Vagina (tissue), 2 donors: ENCODE results near the gene TSPAN15. TPM values are rescaled to one million over a fixed set of nuclear protein-coding genes. Genes with fewer than 3 reads are reported as not detected.

Experiments
- DNase-seq, 2 donors: peaks; one replicate each; pipeline ENCODE4 v3.0.0-alpha.2; 2017; ENCODE audit errors: extremely low spot score in 2 of 2
- H3K27ac ChIP-seq: fragments of 200-600 bp; sonication (generic); one replicate; pipeline ENCODE4 v1.5.1; 2019
- H3K27me3 ChIP-seq: fragments of 200-600 bp; sonication (generic); one replicate; pipeline ENCODE4 v1.5.1; 2019
- H3K36me3 ChIP-seq, 2 donors: fragments of 200-600 bp; sonication (generic); one replicate each; pipeline ENCODE4 v1.5.1; 2017 to 2019
- H3K4me1 ChIP-seq: fragments of 200-600 bp; sonication (generic); one replicate; pipeline ENCODE4 v1.5.1; 2019
- H3K4me3 ChIP-seq, 2 donors: fragments of 200-600 bp; sonication (generic); 1 replicate in 1 of 2; 2 replicates in 1 of 2; pipeline ENCODE4 v1.5.1; 2016 to 2019
- H3K9me3 ChIP-seq: fragments of 200-600 bp; sonication (generic); one replicate; pipeline ENCODE4 v1.5.1; 2019
- CTCF ChIP-seq, 3 experiments: fragments of 450-650 bp in 2 of 3; fragments of 200-600 bp in 1 of 3; sonication (generic) in 1 of 3; IDR thresholded peaks; one replicate each; pipeline ENCODE4 v1.5.1; 2017 to 2019; ENCODE audit warnings: antibody characterized with exemption in 3 of 3, mild to moderate bottlenecking in 2 of 3, moderate library complexity in 2 of 3
- POLR2A ChIP-seq, 2 donors: fragments of 450-650 bp; IDR thresholded peaks; one replicate each; pipeline ENCODE4 v1.6.1; 2017; ENCODE audit warnings: antibody characterized with exemption in 2 of 2, mild to moderate bottlenecking in 2 of 2, moderate library complexity in 2 of 2
- POLR2AphosphoS5 ChIP-seq, 2 donors: sonication (generic); formaldehyde crosslinking; IDR thresholded peaks; one replicate each; pipeline ENCODE4 v1.9.0; 2017; ENCODE audit warnings: antibody characterized with exemption in 2 of 2, mild to moderate bottlenecking in 2 of 2, low read depth in 1 of 2; ENCODE audit not compliant: insufficient read depth in 1 of 2
- intact Hi-C: fragments of 100-400 bp; cut with DNase I; formaldehyde crosslinking; loops from one replicate; pipeline ENCODE4 v1.15.1; 2023
- total RNA-seq: library from RNA; depleted of rRNA; stranded (reverse); fragments of >200 nt; gene quantifications from one replicate; pipeline ENCODE4 v1.2.3, GENCODE V29; 2016

Gene TSPAN15
- total RNA-seq, 1 donor from 2014 or later: 26.5 TPM

- no peaks in the 10 kb centered on the region for H3K36me3 ChIP-seq
- TF ChIP-seq POLR2AphosphoS5 (IDR thresholded peaks at IDR 0.05; ENCODE audit: insufficient read depth in 1 of 2, low read depth in 1 of 2) (no peak), POLR2A (IDR thresholded peaks at IDR 0.05) (no peak), CTCF (IDR thresholded peaks at IDR 0.05) (no peak)
- H3K4me3 ChIP-seq: no peak overlapping the region
- H3K9me3 ChIP-seq: no peaks in the 10 kb centered on the region
- no peaks in the 10 kb centered on the region for H3K4me1 ChIP-seq
- H3K27ac ChIP-seq: no peak overlapping the region
- intact Hi-C loops: loop anchor here (10.0 kb wide), 1 partner anchor 212 kb away; the partner anchor contains the start of gene FAM241B
- no peaks in the 10 kb centered on the region for H3K27me3 ChIP-seq
- no peak for DNase-seq
Observed at GRCh38 chr10:69422676-69423075, 28.6 kb upstream of the TSPAN15 start.

GRCh38 chr10:69425041-69425440 lies 26.2 kb upstream of the TSPAN15 start:
- Histone ChIP-seq H3K9me3 (no peaks in the 10 kb centered on the region), H3K4me3 (no peak overlapping the region), H3K27me3 (no peaks in the 10 kb centered on the region), H3K4me1 (no peaks in the 10 kb centered on the region), H3K36me3 (no peaks in the 10 kb centered on the region), H3K27ac (no peak overlapping the region)
- intact Hi-C loops: loop anchor here (10.0 kb wide), 1 partner anchor 210 kb away; the partner anchor contains the start of gene FAM241B
- no peak for DNase-seq
- TF ChIP-seq POLR2AphosphoS5 (IDR thresholded peaks at IDR 0.05; ENCODE audit: insufficient read depth in 1 of 2, low read depth in 1 of 2): no peak

GRCh38 chr10:69425511-69426298 lies 25.6 kb upstream of the TSPAN15 start:
- no peak overlapping the region for H3K4me3 ChIP-seq
- no peak for DNase-seq
- intact Hi-C loops: loop anchor here (1.0 to 10.0 kb wide), 2 partner anchors 84 to 209 kb away; partner anchors contain the start of gene FAM241B
- no peaks in the 10 kb centered on the region for H3K27me3 ChIP-seq
- no peaks in the 10 kb centered on the region for H3K4me1 ChIP-seq
- no peaks in the 10 kb centered on the region for H3K36me3 ChIP-seq
- no peak overlapping the region for H3K27ac ChIP-seq
- no peaks in the 10 kb centered on the region for H3K9me3 ChIP-seq
- no peak for TF ChIP-seq POLR2A (IDR thresholded peaks at IDR 0.05)
- peak in 1 of 2 donors; percentile 29 for TF ChIP-seq POLR2AphosphoS5 (IDR thresholded peaks at IDR 0.05; ENCODE audit: insufficient read depth in 1 of 2, low read depth in 1 of 2)

- Histone ChIP-seq H3K36me3 (no peaks in the 10 kb centered on the region), H3K4me1 (no peaks in the 10 kb centered on the region), H3K9me3 (no peaks in the 10 kb centered on the region), H3K27me3 (no peaks in the 10 kb centered on the region), H3K27ac (no peak overlapping the region), H3K4me3 (no peak overlapping the region)
- no peak for DNase-seq
- TF ChIP-seq CTCF (IDR thresholded peaks at IDR 0.05) (no peak), POLR2A (IDR thresholded peaks at IDR 0.05) (no peak), POLR2AphosphoS5 (IDR thresholded peaks at IDR 0.05; ENCODE audit: insufficient read depth in 1 of 2, low read depth in 1 of 2) (no peak)
- intact Hi-C loops: loop anchor here (1.0 to 10.0 kb wide), 2 partner anchors 83 to 208 kb away; partner anchors contain the start of gene FAM241B
Observed at GRCh38 chr10:69426376-69426727, 24.9 kb upstream of the TSPAN15 start.

GRCh38 chr10:69428165-69428564 lies 23.1 kb upstream of the TSPAN15 start:
- Histone ChIP-seq H3K27ac (no peak overlapping the region), H3K4me1 (no peaks in the 10 kb centered on the region), H3K27me3 (no peaks in the 10 kb centered on the region), H3K36me3 (no peaks in the 10 kb centered on the region), H3K4me3 (no peak overlapping the region), H3K9me3 (no peaks in the 10 kb centered on the region)
- intact Hi-C loops: loop anchor here (1.0 to 10.0 kb wide), 2 partner anchors 78 to 207 kb away; partner anchors contain the start of gene FAM241B
- no peak for DNase-seq
- TF ChIP-seq POLR2AphosphoS5 (IDR thresholded peaks at IDR 0.05; ENCODE audit: insufficient read depth in 1 of 2, low read depth in 1 of 2) (no peak), POLR2A (IDR thresholded peaks at IDR 0.05) (no peak), CTCF (IDR thresholded peaks at IDR 0.05) (no peak)

- H3K36me3 ChIP-seq: no peaks in the 10 kb centered on the region
- intact Hi-C loops: no loop called here
- no peak for DNase-seq
- TF ChIP-seq POLR2A (IDR thresholded peaks at IDR 0.05): no peak
- TF ChIP-seq POLR2AphosphoS5 (IDR thresholded peaks at IDR 0.05; ENCODE audit: insufficient read depth in 1 of 2, low read depth in 1 of 2): no peak
- TF ChIP-seq CTCF (IDR thresholded peaks at IDR 0.05): no peak
- no peak overlapping the region for H3K27ac ChIP-seq
- no peaks in the 10 kb centered on the region for H3K9me3 ChIP-seq
- no peak overlapping the region for H3K4me3 ChIP-seq
- peaks cover 14% of the 10 kb centered on the region for H3K4me1 ChIP-seq
- no peaks in the 10 kb centered on the region for H3K27me3 ChIP-seq
Observed at GRCh38 chr10:69434169-69434568, 17.1 kb upstream of the TSPAN15 start.
